ENCODE measurements around the gene LRRC45.
"Not testable (repeated sequence)": the region's sequence is repeated elsewhere in the genome, so short reads cannot be mapped to it uniquely, and the experiment has no call there.

The LRRC45 gene

DNA sequence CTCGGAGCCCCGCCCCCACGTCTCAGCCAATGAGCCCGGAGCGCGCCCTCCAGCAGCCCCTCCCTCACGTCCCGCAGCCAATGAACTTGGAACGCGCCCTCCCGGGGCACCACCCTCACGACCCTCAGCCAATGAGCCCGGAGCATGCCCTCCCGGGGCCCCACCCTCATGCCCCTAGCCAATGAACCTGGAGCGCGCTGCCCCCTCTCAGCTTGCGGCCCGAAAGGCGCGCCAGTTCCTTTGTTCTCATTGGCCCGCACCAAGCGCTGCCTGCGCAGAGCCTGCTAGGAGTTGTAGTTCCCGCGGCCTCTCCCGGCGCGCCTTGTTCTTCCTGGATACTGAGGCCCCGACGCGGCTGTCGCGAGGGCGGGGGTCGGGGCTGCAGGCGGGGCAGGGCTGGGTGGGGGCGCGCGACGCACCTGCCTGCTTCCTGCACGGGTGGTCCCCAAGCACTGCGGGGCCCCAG is at the start of gene LRRC45:
Gene LRRC45 (plus strand): TSS at position 325 of the 466 bp plus-strand sequence. CDS start 339 bp downstream, outside the sequence.
- DNase-seq (ENCODE audit: low read depth in 2 of 2), result peak; percentile 99 to 100

DNA sequence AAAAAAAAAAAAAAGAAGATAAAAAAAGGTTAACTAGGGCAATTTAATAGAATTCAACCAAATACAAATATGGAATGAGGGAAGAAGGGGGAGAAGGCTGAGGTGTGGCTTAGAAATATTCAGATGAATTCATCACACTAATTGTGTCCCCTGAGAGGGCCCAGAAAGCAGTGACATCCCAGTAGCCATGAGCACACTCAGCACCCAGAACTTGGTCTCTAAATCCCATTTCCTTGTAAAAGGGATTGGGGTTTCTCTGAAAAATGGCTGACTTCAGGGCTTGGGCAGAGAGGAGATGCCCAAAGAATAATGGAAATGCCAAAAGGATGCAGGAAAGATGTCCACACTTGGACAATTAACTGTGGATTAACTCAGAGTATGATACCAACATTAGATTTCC is 49.7 kb upstream of the LRRC45 start:
- no peak for DNase-seq (ENCODE audit: low read depth in 2 of 2)

DNA sequence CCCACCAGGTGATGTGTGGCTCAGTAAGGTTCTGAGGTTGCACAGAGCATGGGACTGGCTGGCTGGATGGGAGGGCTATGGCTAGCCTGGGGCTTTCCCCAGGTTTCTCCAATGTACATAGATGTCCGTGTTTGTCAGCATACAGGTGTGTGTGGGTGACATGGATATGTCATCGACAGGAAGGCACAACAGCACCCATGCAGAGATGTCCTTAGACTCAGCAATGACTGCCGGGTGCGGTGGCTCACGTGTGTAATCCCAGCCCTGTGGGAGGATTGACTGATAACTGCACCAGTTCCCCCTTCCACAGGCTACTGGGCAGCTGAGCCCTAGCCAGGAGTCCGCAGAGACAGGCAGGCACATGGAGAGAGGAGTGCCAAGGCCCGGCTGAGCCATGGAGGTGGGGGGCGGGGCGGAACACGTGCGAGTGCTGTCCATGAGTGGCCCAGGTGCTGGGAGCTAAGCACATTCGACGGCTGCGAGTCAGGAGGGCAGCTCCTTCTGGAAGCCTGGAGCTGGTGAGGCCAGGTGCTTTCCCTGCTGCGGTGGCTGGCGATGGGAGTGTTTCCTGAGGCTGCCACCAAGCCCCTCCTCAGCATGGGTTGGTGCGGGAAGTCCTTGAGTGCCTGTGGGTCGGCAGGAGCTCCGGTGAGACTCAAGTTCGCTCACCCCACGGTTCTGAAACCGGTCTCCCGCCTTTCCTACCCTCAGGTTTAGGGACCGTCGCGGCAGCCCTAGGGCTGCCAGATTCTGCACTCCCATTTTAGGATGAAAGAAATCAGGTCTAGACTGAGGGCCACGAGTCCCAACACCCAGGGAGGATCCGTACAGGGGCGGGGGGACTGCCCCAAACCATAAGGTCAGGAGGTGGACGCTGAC is 46.5 kb upstream of the LRRC45 start:
- no peak for DNase-seq (ENCODE audit: low read depth in 2 of 2)

DNA sequence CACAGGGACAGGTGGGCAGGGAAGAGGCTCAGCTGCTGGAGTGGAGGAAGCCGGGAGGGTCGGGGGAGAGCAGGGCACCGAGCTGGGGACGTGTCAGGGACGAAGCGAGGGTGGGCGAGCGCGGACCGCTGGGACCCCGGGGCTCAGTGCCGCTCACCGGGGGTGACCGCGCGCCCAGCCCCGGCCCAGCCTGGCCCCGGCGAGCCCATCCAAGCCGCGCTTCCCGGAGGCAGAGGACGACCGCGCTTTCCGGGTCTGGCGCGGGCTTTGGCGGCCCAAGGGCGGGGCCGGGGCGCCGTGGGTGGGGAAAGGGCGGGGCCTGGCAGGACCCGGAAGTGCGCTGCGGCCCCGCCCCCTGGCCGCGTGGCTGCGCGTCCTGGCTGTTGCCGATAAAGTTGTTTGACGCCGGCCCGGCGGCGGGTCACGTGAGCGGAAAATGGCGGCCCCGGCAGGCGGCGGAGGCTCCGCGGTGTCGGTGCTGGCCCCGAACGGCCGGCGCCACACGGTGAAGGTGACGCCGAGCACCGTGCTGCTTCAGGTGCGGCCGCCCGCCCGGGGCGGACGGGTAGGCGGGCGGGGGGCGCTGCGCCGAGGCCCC is 45.8 kb upstream of the LRRC45 start, which contains the start of gene ASPSCR1:
Gene ASPSCR1 (plus strand): TSS at position 419 of the 598 bp plus-strand sequence. CDS start 18 bp downstream, at position 437.
- peak; percentile 81 to 87 for DNase-seq (ENCODE audit: low read depth in 2 of 2)

DNA sequence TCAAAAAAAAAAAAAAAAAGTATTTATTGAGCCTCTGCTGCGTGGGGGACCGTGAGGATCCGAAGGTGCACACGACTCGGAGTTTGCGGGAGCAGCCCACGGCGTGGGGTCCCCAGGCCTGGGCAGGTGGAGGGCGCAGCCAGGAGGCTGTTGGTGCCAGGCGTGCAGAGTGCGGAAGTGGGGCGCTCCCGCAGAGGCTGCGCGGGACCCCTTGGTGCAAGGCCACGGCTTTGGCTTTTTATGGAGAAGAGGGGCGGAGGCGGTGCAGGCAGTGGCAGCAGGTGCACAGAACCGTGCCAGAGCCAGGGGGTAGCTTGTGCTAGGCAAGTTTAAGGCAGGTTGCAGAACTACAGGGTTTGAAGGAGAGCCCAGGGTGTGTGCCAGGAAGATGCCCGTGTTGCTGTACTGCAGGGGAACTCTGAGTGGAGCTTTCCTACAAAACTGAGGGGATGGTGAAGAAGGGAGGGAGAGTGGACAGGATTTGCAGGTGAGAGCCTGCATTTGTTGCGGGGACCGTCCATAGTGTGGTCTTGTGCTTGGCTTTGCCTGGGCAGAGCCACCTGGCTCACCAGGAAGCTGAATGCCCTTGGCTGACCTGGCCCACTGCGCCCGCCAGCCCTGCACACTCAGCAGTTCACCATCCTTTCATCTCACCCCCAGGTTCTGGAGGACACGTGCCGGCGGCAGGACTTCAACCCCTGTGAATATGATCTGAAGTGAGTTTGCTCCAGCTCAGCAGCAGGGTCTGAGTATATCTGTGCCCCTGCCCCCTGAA is 44.4 kb upstream of the LRRC45 start:
- DNase-seq (ENCODE audit: low read depth in 2 of 2), result no peak

DNA sequence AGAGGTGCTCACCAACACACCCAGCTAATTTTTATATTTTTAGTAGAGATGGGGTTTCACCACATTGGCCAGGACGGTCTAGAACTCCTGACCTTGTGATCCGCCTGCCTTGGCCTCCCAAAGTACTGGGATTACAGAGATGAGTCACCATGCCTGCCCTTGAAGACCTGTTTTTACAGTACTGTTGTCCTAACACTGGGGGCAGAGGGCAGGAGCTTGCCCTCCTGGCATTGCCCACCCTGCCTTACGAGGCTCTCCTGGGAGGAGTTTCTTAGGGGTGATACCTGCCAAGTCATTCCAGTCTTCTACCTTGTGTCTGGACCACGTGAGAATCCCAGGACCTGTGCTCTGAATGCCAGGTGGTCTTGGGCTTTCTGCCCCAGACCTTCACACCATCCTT is 43.0 kb upstream of the LRRC45 start:
- no peak for DNase-seq (ENCODE audit: low read depth in 2 of 2)

DNA sequence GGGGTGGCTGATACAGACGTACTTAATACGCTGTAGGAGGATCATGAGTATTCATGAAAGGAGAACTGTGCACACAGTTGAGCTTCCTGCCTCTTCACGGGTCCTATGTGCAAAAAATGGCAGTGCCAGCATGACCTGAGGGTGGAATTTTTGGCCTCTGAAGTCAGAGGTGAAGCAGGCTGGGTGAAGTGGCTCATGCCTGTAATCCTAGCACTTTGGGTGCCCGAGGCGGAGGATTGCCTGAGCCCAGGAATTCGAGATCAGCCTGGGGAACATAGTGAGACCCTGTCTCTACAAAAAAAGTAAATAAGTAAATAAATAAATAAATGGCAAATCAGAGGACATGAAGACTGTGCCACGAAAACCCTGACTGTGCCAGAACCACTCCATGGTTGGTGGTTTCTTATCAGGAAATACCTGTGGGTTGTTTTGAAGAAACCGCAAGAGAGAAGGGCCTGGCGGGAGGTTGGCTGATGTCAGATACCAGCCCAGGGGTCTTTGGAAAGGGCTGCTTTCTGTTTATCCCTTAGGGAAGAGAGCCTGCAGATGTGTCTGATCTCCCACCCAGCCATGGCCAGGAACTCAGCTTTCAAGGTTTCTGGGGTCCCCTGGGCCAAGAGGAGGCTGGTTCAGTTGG is 42.3 kb upstream of the LRRC45 start:
- no peak for DNase-seq (ENCODE audit: low read depth in 2 of 2)

DNA sequence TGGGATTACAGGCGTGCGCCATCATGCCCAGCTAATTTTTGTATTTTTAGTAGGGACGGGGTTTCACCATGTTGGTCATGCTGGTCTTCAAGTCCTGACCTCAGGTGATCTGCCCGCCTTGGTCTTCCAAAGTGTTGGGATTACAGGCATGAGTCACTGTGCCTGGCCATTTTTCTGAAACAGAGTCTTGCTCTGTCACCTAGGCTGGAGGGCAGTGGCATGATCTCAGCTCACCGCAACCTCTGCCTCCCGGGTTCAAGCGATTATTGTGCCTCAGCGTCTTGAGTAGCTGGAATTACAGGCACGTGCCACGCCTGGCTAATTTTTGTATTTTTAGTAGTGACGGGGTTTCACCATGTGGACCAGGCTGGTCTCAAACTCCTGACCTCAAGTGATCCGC is 41.6 kb upstream of the LRRC45 start:
- not testable (repeated sequence) for DNase-seq (ENCODE audit: low read depth in 2 of 2)

DNA sequence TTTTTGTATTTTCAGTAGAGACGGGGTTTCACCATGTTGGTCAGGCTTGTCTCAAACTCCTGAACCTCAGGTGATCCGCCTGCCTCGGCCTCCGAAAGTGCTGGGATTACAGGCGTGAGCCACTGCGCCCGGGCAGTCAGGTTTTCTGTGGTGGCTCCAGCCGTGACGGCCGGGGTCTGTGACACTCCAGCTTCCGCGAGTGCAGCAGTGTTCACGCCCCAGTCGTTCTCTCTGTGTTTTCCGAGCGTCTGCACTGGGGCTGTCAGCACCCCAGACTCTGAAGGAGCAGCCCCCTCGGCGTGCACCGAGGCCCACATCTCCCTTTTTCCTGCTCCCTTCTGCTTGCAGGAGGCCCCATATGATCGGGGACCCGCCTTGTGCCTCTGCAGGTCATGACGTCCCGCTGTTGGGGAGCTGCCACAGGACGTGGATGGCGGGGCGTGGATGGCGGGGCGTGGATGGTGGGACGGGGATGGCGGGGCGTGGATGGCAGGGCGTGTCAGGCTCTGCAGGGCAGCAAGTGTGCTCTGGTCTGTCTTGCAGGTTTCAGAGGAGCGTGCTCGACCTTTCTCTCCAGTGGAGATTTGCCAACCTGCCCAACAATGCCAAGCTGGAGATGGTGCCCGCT is 40.0 kb upstream of the LRRC45 start:
- DNase-seq (ENCODE audit: low read depth in 2 of 2), result no peak

DNA sequence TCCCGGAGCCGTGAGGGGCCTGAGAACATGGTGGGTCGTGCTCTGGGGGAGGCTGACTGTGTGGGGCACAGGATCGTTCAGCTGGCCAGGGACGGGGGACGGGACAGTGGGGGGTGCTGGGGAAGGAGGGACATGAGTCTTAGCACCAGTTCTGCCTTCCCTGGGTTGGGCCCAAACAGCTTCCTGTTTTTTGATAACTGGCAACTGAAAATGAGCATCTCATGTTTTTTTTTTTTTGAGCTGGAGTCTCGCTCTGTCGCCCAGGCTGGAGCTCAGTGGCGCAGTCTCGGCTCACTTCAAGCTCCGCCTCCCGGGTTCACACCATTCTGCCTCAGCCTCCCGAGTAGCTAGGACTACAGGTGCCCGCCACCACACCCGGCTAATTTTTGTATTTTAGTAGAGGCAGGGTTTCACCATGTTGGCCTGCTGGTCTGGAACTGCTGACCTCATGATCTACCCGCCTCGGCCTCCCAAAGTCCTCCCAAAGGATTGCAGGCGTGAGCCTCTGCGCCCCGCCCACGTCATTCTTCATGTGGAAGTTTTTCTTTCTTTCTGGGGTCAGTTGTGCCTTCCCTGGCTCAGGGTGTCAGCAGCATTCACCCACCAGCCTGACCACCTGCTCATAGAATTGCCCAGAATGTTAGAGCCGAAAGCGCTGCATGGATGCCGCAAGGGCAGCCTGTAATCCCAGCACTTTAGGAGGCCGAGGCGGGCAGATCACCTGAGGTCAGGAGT is 39.3 kb upstream of the LRRC45 start:
- no peak for DNase-seq (ENCODE audit: low read depth in 2 of 2)

DNA sequence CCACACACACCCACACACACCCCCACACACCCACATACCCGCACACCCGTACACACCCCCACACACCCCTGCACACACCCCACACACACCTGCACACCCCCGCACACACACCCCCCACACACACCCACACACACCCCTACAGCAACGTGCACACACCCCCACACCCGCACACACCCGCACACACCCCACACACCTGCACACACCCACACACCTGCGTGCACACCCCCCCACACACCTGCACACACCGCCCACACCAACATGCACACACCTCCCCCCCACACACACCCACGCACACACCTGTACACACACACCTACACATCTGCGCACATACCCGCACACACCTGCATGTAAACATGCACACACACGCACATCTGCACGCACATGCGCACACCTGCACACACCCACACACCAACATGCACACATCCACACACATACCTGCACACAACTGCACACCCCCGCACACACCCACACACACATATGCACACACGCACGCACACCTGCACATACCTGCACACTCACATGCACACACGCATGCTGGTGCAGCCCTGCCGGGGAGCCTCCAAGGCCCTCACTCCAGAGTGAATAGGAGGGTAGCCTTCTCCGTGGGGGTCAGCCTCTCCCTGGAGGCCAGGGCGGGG is 38.2 kb upstream of the LRRC45 start:
- no peak for DNase-seq (ENCODE audit: low read depth in 2 of 2)

DNA sequence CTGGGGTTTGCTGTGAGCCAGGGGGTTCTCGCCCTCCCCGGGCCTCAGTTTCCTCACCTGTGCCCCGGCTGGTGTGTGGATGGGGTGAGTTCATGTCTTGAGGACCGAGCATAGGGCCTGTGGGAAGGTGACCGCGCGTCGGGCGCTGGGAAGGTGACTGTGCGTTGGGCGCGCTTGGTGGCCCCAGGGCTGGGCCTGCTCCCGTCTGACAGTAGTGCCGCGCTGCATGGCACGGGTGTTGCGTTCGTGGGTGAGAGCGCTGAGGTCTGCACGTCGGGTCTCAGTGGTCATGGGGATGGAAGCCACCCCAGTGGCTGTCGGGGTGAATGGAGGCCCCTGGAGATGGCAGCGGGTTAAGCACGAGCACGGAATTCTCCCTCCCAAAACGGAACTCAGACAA is 36.5 kb upstream of the LRRC45 start:
- DNase-seq (ENCODE audit: low read depth in 2 of 2), result no peak

DNA sequence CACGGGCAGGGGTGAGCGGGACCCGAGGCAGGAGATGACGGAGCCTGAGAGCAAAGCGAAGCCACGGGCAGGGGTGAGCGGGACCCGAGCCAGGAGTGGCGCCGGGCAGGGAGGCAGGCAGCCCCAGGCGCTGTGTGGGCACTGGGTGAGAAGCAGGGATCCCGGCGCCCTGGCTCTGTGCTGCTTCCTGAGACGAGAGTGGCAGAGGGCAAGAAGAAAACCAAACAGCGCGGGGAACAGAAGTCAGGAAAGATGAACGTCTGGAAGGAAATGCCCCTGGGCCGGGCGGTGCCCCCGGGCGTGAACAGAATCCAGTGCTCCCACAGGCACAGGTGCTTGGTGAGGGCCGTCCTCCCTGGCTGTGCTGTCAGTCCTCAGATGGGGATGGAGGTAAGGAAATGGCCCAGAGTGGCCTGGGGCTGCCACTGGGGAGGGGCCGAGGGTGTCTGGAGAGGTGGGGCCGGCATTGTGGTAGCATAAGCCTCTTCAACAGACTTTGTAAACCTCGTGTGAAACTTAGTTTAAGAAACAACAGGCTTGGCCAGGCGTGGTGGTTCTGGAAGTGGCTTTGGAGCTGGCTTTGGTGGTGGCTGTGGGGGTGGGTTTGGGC is 35.8 kb upstream of the LRRC45 start:
- no peak for DNase-seq (ENCODE audit: low read depth in 2 of 2)

DNA sequence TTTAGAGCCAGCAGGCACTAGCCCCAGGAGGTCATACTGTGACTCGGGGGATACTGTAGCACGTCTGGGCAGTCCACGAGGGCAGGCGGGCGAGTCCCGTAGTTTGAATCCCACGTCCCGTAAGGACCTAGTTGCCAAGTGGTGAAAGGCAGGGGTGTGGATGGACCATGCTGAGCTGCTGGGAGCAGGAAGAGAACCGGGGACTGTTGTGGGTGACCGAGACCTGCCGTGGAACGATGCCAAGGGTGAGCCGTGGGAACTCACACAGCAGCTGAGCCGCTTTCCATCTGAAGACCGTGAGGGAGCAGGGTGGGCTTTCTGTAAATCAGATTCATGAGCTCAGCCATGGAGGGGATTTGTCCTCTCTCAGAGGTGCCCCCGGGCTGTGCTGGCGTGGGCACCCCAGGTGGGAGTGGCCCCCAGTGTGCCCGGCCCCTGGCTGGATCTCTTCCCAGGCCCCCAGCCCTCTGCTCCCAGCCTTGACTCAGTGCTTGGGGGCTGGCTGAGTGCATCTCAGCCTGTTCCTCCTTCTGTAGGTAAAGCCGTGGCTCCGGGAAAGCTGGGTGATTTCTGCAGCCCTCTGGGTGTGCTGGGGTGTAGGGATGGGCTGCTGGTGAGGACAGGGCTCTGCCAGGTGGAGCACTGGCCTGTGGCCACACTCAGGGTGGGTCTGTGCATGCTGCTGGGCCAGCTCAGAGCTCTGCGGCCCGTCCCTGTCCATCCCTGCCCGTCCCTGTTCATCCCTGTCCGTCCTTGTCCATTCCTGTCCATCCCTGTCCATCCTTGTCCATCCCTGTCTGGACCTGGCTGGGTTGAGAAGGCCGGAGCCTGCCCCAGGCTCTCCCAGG is 32.0 kb upstream of the LRRC45 start:
- DNase-seq (ENCODE audit: low read depth in 2 of 2), result no peak

DNA sequence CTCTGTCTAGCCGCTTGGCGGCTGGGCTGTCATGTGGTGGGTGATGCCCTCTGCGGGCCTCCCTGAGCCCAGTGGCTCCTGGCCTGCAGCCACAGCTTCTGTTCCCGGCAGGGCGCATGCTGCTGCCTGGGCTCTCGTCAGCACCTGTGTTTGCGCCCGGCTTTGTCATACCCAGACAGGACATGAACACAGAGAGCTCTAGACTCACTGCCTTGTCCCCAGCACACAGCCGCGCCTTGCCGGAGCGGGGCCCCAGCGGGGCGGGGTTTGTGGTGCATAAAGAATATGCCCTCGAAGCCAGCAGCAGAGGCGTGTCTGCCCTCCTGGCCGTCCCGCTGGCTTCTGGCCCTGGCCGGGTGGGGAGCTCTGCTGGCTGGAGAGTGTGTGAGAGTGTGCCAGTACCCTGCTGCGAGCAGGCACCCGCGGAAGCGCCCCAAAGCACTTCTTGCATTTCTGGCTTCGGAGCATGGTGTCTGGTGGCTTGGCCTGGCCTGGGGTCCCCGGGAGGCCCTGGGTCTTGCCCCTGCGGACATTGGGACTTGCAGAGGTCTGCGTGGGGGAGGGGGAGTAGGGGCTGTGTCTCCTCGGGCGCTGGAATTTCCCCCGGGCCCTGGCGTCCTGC is 31.3 kb upstream of the LRRC45 start:
- no peak for DNase-seq (ENCODE audit: low read depth in 2 of 2)

DNA sequence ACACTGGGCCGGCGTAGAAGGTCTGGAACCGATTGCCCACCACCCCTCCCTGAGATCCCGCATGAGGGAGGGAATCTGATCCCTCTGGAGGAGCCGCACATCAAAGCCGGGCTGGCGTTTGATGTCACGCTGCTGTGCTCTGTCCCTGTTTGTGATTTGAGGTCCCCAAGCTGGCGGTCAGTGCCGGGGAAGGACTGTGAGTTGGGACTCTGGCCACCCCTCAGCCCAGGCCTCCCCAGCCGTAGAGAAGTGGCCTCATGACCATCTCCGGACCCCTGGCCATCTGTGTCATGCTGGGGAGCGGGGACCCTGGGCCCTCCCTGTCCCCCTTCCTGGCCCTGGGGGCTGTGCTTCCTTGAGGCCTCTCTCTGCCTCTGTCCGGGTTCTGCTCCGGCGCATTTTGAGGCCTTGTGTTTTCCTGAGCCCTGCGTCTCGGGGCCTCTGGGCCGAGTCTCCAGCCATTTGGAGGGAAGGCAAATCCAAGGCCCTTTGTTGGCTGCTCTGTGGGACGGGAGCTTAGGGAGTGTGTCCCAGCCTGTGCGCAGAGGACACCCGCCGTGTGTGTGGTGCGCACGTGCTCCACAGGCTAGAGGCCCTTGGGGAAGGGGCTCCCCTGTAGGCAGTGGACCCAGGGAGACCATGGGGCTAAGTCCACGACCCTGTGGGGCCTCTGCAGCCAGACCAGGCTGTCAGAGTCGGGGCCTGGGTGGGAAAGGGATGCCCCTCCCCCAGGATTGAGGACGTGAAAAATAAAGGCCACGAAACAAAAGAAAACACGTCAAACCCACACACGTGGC is 30.6 kb upstream of the LRRC45 start:
- no peak for DNase-seq (ENCODE audit: low read depth in 2 of 2)

All from stimulated activated CD8-positive, alpha-beta memory T cell treated with anti-CD3 and anti-CD28 coated beads, Interleukin-2, amount 100 ng/mL, for 1 hour (primary cell).